Activated CD4-positive, alpha-beta T cell treated with anti-CD3 and anti-CD28 coated beads, Interleukin-2, amount 50 U/mL, for 1 hour (primary cell): ENCODE results near the gene CACNA1H.
"Not testable (repeated sequence)": the region's sequence is repeated elsewhere in the genome, so short reads cannot be mapped to it uniquely, and the experiment has no call there.

Source experiments
- DNase-seq: peaks from one replicate; pipeline ENCODE4 v3.0.0-alpha.2; 2020

Gene CACNA1H

GRCh38 chr16:1256874-1257322, 104.0 kb downstream of the CACNA1H start:
- DNase-seq, result no peak

GRCh38 chr16:1257561-1258224, 104.8 kb downstream of the CACNA1H start:
- no peak for DNase-seq

- DNase-seq, result no peak
These were observed 105.3 kb downstream of the CACNA1H start for GRCh38 chr16:1258225-1258600.

- no peak for DNase-seq
These were observed 106.2 kb downstream of the CACNA1H start for GRCh38 chr16:1258906-1259759.

GRCh38 chr16:1259760-1260068, 106.8 kb downstream of the CACNA1H start:
- DNase-seq, result no peak

DNA sequence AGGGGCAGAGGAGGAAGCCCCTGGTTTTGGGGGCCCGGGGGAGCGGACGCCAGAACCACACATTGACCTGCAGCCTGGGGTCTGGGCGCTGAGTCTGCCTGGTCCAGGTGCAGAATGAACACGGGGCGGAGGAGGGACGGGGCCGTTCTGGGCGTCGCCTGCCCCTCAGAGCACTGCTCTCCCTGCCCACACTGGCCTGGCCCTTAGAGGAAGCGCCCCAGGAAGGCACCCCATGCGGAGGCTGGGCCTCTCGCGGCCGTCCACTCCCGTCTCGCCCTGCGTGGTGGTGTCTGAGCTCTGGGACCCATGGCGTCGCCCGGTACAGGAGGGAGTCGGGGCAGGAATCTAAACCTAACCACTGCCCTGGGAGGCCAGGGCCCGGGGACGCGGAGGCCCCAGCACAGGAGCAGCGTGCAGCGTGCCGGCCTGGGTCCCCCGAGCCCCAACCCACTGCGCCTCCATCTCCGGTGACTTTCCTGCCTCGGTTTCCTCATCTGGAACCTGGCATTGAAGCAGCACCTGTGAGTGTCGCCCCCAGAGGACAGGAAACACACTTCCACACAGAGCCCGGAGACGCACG, 107.3 kb downstream of the CACNA1H start:
- DNase-seq, result no peak

- no peak for DNase-seq
These were observed 108.4 kb downstream of the CACNA1H start for GRCh38 chr16:1261131-1261892.

DNA sequence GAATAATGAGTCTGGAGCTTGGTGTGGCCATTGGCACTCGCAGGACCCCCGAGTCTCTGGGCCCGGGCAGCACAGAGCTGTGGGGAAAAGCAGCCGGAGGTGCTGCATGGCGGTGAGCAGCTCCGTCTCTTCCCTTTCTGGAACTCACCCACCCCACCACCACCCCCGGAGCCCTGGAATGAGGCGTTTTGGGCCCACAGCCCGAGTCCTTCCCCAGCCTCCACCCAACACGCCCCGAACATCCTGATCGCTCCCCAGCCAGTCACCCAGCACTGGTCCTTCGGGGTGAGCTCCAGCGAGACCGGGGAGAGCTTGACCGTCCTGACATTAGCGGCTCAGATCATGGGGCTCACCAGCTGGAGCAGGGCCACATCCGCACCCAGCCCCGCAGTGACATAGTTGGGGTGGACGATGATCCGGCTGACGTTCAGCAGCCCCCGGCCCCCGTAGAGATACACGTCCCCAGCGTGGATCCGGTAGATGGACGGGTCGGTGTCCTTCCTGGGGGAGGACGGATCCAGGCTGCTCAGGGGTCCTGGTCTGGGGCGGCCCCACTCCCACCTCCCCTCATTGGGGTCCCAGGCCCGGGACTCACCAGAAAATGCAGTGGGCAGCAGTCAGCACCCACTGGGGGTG, 109.4 kb downstream of the CACNA1H start:
- no peak for DNase-seq

- no peak for DNase-seq
These were observed 109.9 kb downstream of the CACNA1H start for GRCh38 chr16:1262846-1263221.

DNA sequence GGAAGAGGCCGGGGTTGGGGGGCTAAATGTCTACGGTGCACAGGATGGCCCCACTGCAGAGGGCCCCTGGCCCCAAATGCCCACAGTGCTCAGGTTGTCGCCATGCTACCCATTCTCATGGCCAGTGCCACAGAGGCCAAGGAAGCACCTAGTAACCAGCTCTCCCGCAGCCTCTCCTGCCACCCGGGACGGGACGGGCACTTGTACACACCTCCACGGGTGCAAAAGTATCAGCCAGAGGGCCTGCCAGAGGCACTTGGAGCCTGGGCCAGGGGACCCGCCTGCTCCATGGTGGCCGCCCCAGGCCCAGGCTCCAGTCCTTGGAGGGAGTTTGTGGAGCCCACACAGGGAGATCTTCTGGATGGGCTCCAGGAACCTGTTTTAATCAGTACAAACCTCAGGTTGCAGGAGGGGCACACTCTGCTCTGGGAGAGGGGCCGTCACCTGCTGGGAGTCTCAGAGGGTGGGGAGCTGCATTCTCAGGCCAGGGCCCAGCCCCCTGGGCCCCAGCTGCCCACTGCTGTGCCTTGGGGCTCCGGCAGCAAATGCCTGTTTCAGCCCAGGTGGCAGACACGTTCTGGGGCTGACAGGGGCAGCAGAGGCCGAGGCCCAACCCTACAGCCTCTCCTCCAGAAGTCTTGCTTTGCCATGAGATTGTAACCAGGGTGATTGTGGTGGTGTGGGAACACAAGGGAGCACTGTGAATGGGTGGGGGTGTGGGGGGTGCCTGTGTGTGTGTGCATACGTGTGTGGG, 110.9 kb downstream of the CACNA1H start:
- DNase-seq, result no peak

DNA sequence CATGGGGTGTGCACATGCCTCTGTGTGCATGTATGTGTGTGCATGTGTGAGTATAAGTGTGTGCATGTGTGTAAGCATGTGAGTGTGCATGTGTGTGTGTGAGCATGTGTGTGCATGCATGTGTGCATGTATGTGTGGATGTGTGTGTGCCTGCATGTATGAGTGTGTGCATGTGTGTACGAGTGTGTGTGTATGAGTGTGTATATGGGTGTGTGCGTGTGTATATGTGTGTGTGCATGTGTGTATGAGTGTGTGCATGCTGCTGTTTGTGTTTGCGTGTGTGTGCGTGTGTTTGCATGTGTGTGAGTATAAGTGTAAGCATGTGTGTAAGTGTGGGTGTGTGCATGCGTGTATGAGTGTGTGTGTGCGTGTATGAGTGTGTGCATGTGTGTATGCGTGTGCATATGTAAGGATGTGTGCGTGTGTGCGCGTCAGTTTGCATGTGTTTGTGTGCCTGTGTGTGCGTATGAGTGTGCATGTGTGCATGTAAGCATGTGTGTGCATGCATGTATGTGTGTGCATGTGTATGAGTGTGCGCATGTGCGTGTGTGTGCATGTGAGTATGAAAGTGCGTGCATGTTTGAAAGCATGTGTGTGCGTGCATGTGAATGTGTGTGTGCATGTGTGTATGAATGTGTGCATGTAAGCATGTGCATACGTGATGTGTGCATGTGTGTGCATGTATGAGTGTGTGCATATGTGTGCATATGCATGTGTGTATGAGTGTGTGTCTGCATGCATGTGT, 111.6 kb downstream of the CACNA1H start:
- DNase-seq, result no peak

- no peak for DNase-seq
These were observed 112.3 kb downstream of the CACNA1H start for GRCh38 chr16:1265090-1265630.

DNA sequence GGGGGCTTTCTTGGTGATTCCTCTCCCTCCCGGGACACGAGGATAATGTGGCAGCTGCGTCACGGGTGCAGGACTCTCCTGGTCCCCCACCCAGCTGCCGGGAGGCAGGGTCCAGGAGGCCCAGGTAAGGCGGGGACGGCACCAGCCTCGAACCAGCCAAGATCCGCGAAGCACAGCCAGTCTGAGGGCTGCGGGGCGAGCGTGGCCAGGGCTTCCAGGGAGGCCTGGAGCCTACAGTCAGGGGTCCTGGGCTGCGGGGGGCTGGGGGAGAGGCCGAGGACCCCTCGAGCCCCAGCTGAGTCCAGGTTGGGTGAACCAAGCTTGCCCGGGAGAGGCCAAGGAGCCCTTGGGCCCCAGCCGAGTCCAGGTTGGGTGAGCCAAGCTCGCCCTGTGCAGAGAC, 112.9 kb downstream of the CACNA1H start:
- no peak for DNase-seq

DNA sequence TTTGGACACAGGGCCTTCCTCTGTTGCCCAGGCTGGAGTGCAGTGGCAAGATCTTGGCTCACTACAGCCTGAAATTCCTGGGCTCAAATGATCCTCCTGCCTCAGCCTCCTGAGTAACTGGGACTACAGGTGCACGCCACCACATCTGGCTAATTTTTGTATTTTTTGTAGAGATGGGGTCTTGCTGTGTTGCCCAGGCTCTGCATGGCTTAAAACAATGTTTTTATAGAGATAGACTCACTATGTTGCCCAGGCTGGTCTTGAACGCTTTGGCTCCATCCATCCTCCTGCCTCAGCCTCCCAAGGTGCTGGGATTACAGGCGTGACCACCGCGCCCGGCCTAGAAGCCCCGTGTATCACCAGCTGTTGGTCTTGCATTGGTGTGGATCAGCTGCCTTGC, 116.5 kb downstream of the CACNA1H start:
- DNase-seq, result not testable (repeated sequence)

DNA sequence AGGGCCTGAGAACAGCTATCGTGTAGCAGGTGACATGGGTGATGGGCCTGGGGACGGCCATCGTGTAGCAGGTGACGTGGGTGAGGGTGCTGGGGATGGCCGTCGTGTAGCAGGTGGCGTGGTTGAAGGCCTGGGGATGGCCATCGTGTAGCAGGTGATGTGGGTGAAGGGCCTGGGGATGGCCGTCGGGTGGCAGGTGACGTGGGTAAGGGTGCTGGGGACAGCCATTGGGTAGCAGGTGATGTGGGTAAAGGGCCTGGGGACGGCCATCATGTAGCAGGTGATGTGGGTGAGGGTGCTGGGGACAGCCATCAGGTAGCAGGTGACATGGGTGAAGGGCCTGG, 118.4 kb downstream of the CACNA1H start:
- DNase-seq, result no peak
